ENCODE data around the gene FBLN7.

GRCh38 chr2:112150851-112151250 is 12.7 kb downstream of the FBLN7 start:
- TF ChIP-seq, protein P1, sequence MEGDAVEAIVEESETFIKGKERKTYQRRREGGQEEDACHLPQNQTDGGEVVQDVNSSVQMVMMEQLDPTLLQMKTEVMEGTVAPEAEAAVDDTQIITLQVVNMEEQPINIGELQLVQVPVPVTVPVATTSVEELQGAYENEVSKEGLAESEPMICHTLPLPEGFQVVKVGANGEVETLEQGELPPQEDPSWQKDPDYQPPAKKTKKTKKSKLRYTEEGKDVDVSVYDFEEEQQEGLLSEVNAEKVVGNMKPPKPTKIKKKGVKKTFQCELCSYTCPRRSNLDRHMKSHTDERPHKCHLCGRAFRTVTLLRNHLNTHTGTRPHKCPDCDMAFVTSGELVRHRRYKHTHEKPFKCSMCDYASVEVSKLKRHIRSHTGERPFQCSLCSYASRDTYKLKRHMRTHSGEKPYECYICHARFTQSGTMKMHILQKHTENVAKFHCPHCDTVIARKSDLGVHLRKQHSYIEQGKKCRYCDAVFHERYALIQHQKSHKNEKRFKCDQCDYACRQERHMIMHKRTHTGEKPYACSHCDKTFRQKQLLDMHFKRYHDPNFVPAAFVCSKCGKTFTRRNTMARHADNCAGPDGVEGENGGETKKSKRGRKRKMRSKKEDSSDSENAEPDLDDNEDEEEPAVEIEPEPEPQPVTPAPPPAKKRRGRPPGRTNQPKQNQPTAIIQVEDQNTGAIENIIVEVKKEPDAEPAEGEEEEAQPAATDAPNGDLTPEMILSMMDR (IDR thresholded peaks at IDR 0.05), result no peak
- TF ChIP-seq POLR2A (IDR thresholded peaks at IDR 0.05), result no peak

Data from right lobe of liver (tissue), 4 donors.